IMR-90 (cell line): ENCODE results near the gene TDRKH.

Experiments used
- MAZ ChIP-seq: IDR thresholded peaks from 2 replicates; pipeline ENCODE4 v1.6.1; 2012; ENCODE audit warnings: low read depth, mild to moderate bottlenecking, low read length, improper control_type of control experiment, moderate library complexity, borderline replicate concordance
- NFE2L2 ChIP-seq: fragments of 150-350 bp; IDR thresholded peaks from 2 replicates; pipeline ENCODE4 v1.6.1; 2016; ENCODE audit warnings: low read depth, mild to moderate bottlenecking, low read length
- POLR2A ChIP-seq: IDR thresholded peaks from 2 replicates; pipeline ENCODE4 v1.6.1; 2012; ENCODE audit warnings: mild to moderate bottlenecking, low read depth, low read length
- RAD21 ChIP-seq: IDR thresholded peaks from 2 replicates; pipeline ENCODE4 v1.6.1; 2012; ENCODE audit warnings: low read length, improper control_type of control experiment
- RCOR1 ChIP-seq: IDR thresholded peaks from 2 replicates; pipeline ENCODE4 v1.6.1; 2012; ENCODE audit warnings: mild to moderate bottlenecking, low read length, improper control_type of control experiment; ENCODE audit not compliant: insufficient replicate concordance
- RFX5 ChIP-seq: IDR thresholded peaks from 2 replicates; pipeline ENCODE4 v1.8.0; 2012; ENCODE audit warnings: low read depth, mild to moderate bottlenecking, low read length, moderate library complexity
- TF ChIP-seq, protein P1 (sequence below): conservative IDR thresholded peaks from 2 replicates; pipeline ENCODE4 v1.5.1; 2012; ENCODE audit warnings: mild to moderate bottlenecking, low read depth, low read length, improper control_type of control experiment
- TF ChIP-seq, protein P2 (sequence below): fragments of 150-350 bp; IDR thresholded peaks from 2 replicates; pipeline ENCODE4 v1.6.1; 2016; ENCODE audit warnings: low read depth, mild to moderate bottlenecking, low read length, moderate library complexity, borderline replicate concordance
- TF ChIP-seq, protein P3 (sequence below): fragments of 150-350 bp; IDR thresholded peaks from 2 replicates; pipeline ENCODE4 v1.6.1; 2017; ENCODE audit warnings: mild to moderate bottlenecking, antibody characterized with exemption, low read length, low read depth

DNA sequence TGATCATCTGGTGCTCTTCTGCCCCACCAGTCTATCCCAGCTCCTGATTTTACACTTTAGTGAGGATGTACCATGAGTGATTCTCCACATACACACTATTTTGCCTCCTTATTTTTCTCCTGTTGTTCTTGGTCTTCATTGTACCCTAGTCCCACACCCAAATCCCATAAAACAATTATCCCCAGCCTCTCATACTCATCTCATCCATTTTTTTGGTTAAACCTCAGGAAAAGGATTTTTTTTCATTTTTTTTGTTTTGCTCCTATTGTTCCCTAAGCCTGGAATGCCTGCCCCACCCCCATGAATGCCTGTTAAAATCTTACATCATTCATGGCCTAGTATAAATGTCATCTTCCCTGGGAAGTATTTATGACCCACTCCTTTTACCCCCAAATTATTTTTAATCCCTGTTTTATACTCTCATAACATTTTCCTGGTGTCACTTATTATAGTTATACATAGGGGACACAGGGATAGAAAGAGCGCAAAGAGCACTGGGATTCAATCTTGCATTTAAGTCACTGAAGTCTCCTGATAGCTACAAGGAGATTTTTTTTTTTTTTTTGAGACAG lies 19.8 kb upstream of the TDRKH start:
- TF ChIP-seq, protein P1, sequence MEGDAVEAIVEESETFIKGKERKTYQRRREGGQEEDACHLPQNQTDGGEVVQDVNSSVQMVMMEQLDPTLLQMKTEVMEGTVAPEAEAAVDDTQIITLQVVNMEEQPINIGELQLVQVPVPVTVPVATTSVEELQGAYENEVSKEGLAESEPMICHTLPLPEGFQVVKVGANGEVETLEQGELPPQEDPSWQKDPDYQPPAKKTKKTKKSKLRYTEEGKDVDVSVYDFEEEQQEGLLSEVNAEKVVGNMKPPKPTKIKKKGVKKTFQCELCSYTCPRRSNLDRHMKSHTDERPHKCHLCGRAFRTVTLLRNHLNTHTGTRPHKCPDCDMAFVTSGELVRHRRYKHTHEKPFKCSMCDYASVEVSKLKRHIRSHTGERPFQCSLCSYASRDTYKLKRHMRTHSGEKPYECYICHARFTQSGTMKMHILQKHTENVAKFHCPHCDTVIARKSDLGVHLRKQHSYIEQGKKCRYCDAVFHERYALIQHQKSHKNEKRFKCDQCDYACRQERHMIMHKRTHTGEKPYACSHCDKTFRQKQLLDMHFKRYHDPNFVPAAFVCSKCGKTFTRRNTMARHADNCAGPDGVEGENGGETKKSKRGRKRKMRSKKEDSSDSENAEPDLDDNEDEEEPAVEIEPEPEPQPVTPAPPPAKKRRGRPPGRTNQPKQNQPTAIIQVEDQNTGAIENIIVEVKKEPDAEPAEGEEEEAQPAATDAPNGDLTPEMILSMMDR, result no peak
- no peak for TF ChIP-seq NFE2L2
- TF ChIP-seq RCOR1, result no peak
- TF ChIP-seq, protein P2, sequence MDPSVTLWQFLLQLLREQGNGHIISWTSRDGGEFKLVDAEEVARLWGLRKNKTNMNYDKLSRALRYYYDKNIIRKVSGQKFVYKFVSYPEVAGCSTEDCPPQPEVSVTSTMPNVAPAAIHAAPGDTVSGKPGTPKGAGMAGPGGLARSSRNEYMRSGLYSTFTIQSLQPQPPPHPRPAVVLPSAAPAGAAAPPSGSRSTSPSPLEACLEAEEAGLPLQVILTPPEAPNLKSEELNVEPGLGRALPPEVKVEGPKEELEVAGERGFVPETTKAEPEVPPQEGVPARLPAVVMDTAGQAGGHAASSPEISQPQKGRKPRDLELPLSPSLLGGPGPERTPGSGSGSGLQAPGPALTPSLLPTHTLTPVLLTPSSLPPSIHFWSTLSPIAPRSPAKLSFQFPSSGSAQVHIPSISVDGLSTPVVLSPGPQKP, result no peak
- TF ChIP-seq MAZ, result no peak
- no peak for TF ChIP-seq POLR2A
- TF ChIP-seq RAD21, result no peak
- TF ChIP-seq, protein P3, sequence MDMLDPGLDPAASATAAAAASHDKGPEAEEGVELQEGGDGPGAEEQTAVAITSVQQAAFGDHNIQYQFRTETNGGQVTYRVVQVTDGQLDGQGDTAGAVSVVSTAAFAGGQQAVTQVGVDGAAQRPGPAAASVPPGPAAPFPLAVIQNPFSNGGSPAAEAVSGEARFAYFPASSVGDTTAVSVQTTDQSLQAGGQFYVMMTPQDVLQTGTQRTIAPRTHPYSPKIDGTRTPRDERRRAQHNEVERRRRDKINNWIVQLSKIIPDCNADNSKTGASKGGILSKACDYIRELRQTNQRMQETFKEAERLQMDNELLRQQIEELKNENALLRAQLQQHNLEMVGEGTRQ, result no peak
- TF ChIP-seq RFX5, result no peak
